ENCODE measurements around the gene SLC9A9.
"Not testable (repeated sequence)": the region's sequence is repeated elsewhere in the genome, so short reads cannot be mapped to it uniquely, and the experiment has no call there.

Gene SLC9A9

GRCh38 chr3:143810166-143810952, 37.9 kb downstream of the SLC9A9 start:
- no peak for DNase-seq (ENCODE audit: low spot score)

GRCh38 chr3:143809121-143809621, 39.1 kb downstream of the SLC9A9 start:
- peak; percentile 42 for DNase-seq (ENCODE audit: low spot score)

- no peak for DNase-seq (ENCODE audit: low spot score)
Measured at GRCh38 chr3:143808030-143808429, 40.2 kb downstream of the SLC9A9 start.

GRCh38 chr3:143806038-143806437, 42.2 kb downstream of the SLC9A9 start:
- DNase-seq (ENCODE audit: low spot score): no peak

GRCh38 chr3:143805476-143805875, 42.8 kb downstream of the SLC9A9 start:
- DNase-seq (ENCODE audit: low spot score): not testable (repeated sequence)

- not testable (repeated sequence) for DNase-seq (ENCODE audit: low spot score)
Measured at GRCh38 chr3:143801046-143801445, 47.2 kb downstream of the SLC9A9 start.

- DNase-seq (ENCODE audit: low spot score): not testable (repeated sequence)
Measured at GRCh38 chr3:143798151-143798550, 50.1 kb downstream of the SLC9A9 start.

- DNase-seq (ENCODE audit: low spot score): no peak
Measured at GRCh38 chr3:143795874-143796273, 52.4 kb downstream of the SLC9A9 start.

GRCh38 chr3:143794793-143795462, 53.3 kb downstream of the SLC9A9 start:
- no peak for DNase-seq (ENCODE audit: low spot score)

- no peak for DNase-seq (ENCODE audit: low spot score)
Measured at GRCh38 chr3:143793971-143794370, 54.3 kb downstream of the SLC9A9 start.

GRCh38 chr3:143791386-143791785, 56.9 kb downstream of the SLC9A9 start:
- no peak for DNase-seq (ENCODE audit: low spot score)

- DNase-seq (ENCODE audit: low spot score): peak; percentile 56
Measured at GRCh38 chr3:143786219-143787191, 61.8 kb downstream of the SLC9A9 start.

GRCh38 chr3:143784446-143784845, 63.8 kb downstream of the SLC9A9 start:
- DNase-seq (ENCODE audit: low spot score): no peak

- no peak for DNase-seq (ENCODE audit: low spot score)
Measured at GRCh38 chr3:143783851-143784370, 64.4 kb downstream of the SLC9A9 start.

GRCh38 chr3:143775459-143775858, 72.8 kb downstream of the SLC9A9 start:
- peak; percentile 76 for DNase-seq (ENCODE audit: low spot score)

GRCh38 chr3:143771939-143772338, 76.3 kb downstream of the SLC9A9 start:
- DNase-seq (ENCODE audit: low spot score): no peak

GRCh38 chr3:143771258-143771657, 77.0 kb downstream of the SLC9A9 start:
- no peak for DNase-seq (ENCODE audit: low spot score)

GRCh38 chr3:143770391-143770790, 77.9 kb downstream of the SLC9A9 start:
- DNase-seq (ENCODE audit: low spot score): no peak

- DNase-seq (ENCODE audit: low spot score): peak; percentile 17
Measured at GRCh38 chr3:143769616-143770015, 78.7 kb downstream of the SLC9A9 start.

GRCh38 chr3:143764840-143765239, 83.4 kb downstream of the SLC9A9 start:
- no peak for DNase-seq (ENCODE audit: low spot score)

- peak; percentile 16 for DNase-seq (ENCODE audit: low spot score)
Measured at GRCh38 chr3:143763564-143764162, 84.6 kb downstream of the SLC9A9 start.

Data from AG20443 (cell line).